GM12864 (cell line): ENCODE results near the gene EIF2D.
"Not testable (repeated sequence)": the region's sequence is repeated elsewhere in the genome, so short reads cannot be mapped to it uniquely, and the experiment has no call there.

ENCODE experiments used
- DNase-seq: peaks from one replicate; pipeline ENCODE4 v3.0.0-alpha.2; 2011; ENCODE audit warnings: low read depth
- H3K4me3 ChIP-seq: 2 replicates; pipeline ENCODE4 v1.5.1; 2011; ENCODE audit warnings: mild to moderate bottlenecking, low read depth, low read length, control low read depth
- TF ChIP-seq, protein P1 (sequence below): IDR thresholded peaks from 2 replicates; pipeline ENCODE4 v1.5.1; 2011; ENCODE audit warnings: low read depth, mild to moderate bottlenecking, moderate library complexity, low read length, control low read depth, inconsistent platforms; ENCODE audit errors: missing control alignments

The EIF2D gene

DNA sequence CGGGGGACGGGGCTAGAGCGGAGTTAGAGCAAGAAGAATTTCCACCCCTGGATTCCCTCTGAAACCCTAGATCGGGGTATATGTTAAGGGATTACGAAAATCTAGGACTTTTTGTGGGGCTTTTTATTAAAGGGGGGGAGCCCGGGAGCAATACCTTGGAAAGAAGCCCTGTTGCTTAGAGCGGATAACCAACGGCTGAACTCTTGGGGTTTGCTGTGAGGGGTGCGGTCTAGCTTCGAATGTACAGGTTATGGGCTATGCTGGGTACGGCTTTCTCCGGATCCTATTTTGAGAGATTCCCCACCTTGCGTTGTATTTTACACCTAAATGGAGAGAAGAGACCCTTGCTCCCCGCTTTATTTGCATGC lies 23.7 kb upstream of the EIF2D start:
- DNase-seq = no peak

DNA sequence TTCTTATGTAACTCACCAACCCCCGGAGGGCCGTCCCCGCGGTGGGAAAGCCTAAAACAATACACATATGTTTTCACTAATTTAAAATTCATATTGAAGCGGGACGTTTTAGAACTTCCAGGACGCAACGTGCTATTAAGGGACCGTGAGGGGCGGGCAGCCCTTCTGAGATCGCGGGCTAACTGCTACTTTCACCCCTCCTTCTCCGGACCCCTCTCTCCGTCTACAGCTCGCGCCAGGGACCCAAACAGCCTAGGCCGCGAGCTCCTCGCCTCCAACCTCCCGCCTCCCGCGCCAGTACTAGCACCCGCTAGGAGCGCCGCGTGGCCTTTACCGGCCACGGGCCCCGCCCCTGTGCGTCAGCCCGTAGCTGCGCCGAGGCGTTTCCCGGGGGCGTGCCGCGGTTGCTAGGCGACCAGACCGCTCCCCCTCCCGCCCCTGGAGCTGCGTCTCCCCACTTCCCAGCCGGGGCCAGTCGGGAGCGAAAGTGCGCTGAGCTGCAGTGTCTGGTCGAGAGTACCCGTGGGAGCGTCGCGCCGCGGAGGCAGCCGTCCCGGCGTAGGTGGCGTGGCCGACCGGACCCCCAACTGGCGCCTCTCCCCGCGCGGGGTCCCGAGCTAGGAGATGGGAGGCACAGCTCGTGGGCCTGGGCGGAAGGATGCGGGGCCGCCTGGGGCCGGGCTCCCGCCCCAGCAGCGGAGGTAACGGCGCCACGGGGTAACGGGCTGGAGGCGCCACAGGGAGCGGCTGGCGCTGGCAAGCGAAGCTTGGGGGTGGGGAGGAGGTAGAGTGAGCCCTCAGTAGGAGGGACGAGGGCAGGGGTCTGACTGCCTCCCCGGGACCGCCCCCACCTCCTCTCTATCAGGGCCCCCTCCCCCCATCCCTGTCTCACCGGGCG lies 23.1 kb upstream of the EIF2D start, which contains the start of gene DYRK3:
DYRK3 (plus strand) TSS at position 457 of the 898 bp plus-strand sequence; CDS start at position 625, 168 bp downstream.
- TF ChIP-seq, protein P1, sequence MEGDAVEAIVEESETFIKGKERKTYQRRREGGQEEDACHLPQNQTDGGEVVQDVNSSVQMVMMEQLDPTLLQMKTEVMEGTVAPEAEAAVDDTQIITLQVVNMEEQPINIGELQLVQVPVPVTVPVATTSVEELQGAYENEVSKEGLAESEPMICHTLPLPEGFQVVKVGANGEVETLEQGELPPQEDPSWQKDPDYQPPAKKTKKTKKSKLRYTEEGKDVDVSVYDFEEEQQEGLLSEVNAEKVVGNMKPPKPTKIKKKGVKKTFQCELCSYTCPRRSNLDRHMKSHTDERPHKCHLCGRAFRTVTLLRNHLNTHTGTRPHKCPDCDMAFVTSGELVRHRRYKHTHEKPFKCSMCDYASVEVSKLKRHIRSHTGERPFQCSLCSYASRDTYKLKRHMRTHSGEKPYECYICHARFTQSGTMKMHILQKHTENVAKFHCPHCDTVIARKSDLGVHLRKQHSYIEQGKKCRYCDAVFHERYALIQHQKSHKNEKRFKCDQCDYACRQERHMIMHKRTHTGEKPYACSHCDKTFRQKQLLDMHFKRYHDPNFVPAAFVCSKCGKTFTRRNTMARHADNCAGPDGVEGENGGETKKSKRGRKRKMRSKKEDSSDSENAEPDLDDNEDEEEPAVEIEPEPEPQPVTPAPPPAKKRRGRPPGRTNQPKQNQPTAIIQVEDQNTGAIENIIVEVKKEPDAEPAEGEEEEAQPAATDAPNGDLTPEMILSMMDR = peak; percentile 21
- peak; percentile 70 for DNase-seq
- peak within 1 kb of the TSS; percentile 87 for H3K4me3 ChIP-seq

More for the DNA sequence above, 23.7 kb upstream of the EIF2D start:
- TF ChIP-seq, protein P1 = no peak
- peak overlapping the region; percentile 87 for H3K4me3 ChIP-seq

DNA sequence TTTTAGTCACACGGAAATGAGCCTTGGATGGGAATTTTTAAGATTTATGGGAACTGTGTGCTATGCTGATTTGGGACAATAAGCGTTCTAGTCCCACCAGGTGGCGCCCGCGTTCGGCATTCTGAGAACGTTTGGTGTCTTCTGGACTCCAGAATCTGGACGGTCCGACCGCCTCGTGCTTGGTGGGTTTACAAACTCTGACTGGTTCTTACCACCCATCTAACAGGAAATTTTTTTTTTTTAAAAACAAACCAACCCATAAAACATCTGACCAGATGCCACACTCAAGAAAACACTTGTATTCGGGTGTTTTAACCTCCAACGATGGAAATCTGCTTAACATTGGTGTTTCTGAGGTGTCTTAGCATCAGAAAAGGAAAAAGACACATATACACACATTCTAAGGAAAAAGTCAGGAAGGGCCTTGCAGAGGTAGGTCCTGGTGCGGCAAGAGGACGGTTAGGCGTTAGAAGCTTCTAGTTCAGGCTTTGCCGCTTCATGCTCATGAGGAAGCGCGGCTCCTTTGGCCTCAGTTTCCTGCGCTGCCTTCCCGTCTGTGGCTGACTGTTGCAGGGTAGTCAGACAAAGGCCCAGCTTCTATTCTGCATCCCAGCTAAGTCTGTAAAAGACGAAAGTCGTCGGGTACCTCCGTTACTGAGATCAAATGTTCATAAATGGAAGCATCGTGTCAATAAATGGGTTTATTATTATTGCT lies 22.3 kb upstream of the EIF2D start:
- DNase-seq = no peak
- peak overlapping the region; percentile 87 for H3K4me3 ChIP-seq
- TF ChIP-seq, protein P1 = peak; percentile 78

DNA sequence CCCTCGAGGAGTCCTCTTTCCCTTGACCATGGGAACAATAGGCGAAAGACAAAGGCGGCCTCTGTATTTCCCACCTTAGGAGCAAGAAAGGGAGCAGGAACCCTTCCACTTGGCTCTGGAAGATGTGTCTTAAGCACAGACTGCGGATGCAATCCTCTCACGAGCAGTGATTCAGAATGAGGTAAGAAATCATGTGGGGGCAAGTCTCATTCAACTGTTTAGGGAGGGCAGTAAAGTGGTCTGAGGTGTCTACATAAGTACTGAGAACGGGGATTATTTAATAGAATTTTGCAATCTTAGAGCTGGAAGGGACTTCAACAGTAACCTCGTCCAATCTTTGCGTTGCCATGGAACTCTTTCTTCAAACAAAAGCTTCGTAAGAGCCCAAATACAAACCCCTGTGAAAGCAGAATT lies 21.4 kb upstream of the EIF2D start:
- TF ChIP-seq, protein P1 = no peak
- DNase-seq = no peak
- H3K4me3 ChIP-seq = no peak overlapping the region

DNA sequence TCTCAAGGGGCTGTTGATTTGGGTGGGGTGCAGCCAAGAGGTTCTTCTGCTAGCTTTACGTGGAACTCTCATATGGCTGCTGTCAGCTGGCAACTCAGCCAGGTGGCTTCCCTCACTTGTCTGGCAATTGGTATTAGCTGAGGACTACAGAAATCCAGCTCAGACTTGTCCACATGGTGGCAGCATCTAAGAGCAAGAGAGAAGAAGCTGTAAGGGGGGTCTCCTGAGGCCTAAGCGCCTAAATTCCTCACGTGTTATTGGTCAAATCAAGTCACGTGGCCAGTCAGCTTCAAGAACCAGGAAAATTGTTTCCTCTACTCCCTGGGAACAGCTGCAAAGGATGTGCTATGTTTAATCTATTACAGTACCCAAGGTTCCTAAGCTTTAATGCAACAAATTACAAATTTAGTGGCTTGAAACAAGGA lies 18.8 kb upstream of the EIF2D start:
- TF ChIP-seq, protein P1 = peak; percentile 65
- H3K4me3 ChIP-seq = no peak overlapping the region
- DNase-seq = peak; percentile 71

DNA sequence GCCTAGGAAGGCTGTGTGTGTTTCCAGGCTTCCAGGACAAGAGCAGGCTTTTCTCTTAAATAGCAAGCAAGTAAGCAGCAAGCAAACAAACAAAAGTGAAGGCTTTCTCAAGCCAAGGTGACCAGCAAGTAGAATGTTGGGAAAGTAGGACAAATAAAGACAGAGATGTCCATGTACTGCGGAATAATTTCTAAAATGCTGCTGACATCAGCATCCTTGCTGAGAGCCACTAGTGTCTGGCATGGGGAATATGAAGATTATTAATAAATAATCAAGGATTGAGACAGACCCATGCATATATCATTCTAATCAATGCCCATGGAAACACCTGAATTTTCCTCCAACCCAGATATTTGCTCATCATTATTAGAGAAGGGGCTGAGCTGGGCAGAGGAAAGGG lies 16.7 kb upstream of the EIF2D start:
- no peak for DNase-seq

DNA sequence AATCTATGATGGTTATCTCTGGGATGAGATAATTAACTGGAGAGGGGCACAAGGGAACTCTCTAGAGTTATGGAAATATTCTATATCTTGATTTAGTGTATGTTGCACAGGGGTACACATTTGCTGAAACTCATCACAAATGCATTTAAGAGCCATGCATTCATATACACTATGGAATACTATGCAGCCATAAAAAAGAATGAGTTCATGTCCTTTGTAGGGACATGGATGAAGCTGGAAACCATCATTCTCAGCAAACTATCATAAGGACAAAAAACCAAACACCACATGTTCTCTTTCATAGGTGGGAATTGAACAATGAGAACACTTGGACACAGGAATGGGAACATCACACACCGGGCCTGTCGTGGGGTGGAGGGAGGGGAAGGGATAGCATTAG lies 14.1 kb upstream of the EIF2D start:
- H3K4me3 ChIP-seq, DNase-seq: not testable (repeated sequence)

More for the DNA sequence above, 16.7 kb upstream of the EIF2D start:
- TF ChIP-seq, protein P1 = no peak
- no peak overlapping the region for H3K4me3 ChIP-seq
